Measurements from ENCODE around the gene RNF14.

- TF ChIP-seq, protein P1, sequence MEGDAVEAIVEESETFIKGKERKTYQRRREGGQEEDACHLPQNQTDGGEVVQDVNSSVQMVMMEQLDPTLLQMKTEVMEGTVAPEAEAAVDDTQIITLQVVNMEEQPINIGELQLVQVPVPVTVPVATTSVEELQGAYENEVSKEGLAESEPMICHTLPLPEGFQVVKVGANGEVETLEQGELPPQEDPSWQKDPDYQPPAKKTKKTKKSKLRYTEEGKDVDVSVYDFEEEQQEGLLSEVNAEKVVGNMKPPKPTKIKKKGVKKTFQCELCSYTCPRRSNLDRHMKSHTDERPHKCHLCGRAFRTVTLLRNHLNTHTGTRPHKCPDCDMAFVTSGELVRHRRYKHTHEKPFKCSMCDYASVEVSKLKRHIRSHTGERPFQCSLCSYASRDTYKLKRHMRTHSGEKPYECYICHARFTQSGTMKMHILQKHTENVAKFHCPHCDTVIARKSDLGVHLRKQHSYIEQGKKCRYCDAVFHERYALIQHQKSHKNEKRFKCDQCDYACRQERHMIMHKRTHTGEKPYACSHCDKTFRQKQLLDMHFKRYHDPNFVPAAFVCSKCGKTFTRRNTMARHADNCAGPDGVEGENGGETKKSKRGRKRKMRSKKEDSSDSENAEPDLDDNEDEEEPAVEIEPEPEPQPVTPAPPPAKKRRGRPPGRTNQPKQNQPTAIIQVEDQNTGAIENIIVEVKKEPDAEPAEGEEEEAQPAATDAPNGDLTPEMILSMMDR (IDR thresholded peaks at IDR 0.05; ENCODE audit: extremely low read depth in 1 of 2, insufficient read depth in 1 of 2, low read depth in 1 of 2, low read length in 2 of 2), result no peak
- no peak for TF ChIP-seq POLR2A (IDR thresholded peaks at IDR 0.05; ENCODE audit: low read depth, low read length)
- TF ChIP-seq, protein P2, sequence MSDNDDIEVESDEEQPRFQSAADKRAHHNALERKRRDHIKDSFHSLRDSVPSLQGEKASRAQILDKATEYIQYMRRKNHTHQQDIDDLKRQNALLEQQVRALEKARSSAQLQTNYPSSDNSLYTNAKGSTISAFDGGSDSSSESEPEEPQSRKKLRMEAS (IDR thresholded peaks at IDR 0.05; ENCODE audit: insufficient read depth, insufficient read length), result no peak
- TF ChIP-seq EZH2 (IDR thresholded peaks at IDR 0.05; ENCODE audit: borderline replicate concordance, low read depth, low read length, severe bottlenecking), result no peak
- TF ChIP-seq MYC (IDR thresholded peaks at IDR 0.05; ENCODE audit: low read depth, low read length), result no peak
- no peak for TF ChIP-seq POLR2AphosphoS5 (IDR thresholded peaks at IDR 0.05; ENCODE audit: insufficient read depth, low read depth, low read length)
- no peak for TF ChIP-seq JUN (IDR thresholded peaks at IDR 0.05; ENCODE audit: borderline replicate concordance, insufficient read depth, insufficient read length, low read depth)
- TF ChIP-seq GATA2 (IDR thresholded peaks at IDR 0.05; ENCODE audit: insufficient read depth, insufficient read length, low read depth, low read length), result no peak
These were observed 42.8 kb downstream of the RNF14 start for GRCh38 chr5:142011572-142012185.

Data from endothelial cell of umbilical vein (primary cell).